ENCODE results near the gene SPSB3.

GRCh38 chr16:1817716-1818115, 35.3 kb upstream of the SPSB3 start:
- TF ChIP-seq, protein P1, sequence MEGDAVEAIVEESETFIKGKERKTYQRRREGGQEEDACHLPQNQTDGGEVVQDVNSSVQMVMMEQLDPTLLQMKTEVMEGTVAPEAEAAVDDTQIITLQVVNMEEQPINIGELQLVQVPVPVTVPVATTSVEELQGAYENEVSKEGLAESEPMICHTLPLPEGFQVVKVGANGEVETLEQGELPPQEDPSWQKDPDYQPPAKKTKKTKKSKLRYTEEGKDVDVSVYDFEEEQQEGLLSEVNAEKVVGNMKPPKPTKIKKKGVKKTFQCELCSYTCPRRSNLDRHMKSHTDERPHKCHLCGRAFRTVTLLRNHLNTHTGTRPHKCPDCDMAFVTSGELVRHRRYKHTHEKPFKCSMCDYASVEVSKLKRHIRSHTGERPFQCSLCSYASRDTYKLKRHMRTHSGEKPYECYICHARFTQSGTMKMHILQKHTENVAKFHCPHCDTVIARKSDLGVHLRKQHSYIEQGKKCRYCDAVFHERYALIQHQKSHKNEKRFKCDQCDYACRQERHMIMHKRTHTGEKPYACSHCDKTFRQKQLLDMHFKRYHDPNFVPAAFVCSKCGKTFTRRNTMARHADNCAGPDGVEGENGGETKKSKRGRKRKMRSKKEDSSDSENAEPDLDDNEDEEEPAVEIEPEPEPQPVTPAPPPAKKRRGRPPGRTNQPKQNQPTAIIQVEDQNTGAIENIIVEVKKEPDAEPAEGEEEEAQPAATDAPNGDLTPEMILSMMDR (IDR thresholded peaks at IDR 0.05): no peak
- TF ChIP-seq POLR2A (IDR thresholded peaks at IDR 0.05): no peak
